Tibial artery (tissue), 4 donors: ENCODE results near the gene ATP10B.

Experiments used
- DNase-seq, 2 donors: peaks; one replicate each; pipeline ENCODE4 v3.0.0-alpha.2; 2019
- H3K27ac ChIP-seq, 2 donors: fragments of 200-600 bp; sonication (generic) in 1 of 2; 1 replicate in 1 of 2; 2 replicates in 1 of 2; pipeline ENCODE4 v1.5.1; 2018 to 2019; ENCODE audit warnings: mild to moderate bottlenecking in 1 of 2
- H3K27me3 ChIP-seq, 2 donors: fragments of 200-600 bp; sonication (generic) in 1 of 2; one replicate each; pipeline versions ENCODE4 v1.5.1 to v1.6.0; 2016 to 2019
- H3K36me3 ChIP-seq, 3 donors: fragments of 200-600 bp; sonication (generic) in 2 of 3; one replicate each; pipeline ENCODE4 v1.5.1; 2016 to 2019; ENCODE audit warnings: mild to moderate bottlenecking in 2 of 3
- H3K4me1 ChIP-seq, 4 donors: fragments of 200-600 bp; sonication (generic) in 2 of 4; 1 replicate in 3 of 4; 2 replicates in 1 of 4; pipeline ENCODE4 v1.5.1; 2016 to 2019
- H3K4me3 ChIP-seq, 2 donors: fragments of 200-600 bp; sonication (generic) in 1 of 2; 1 replicate in 1 of 2; 2 replicates in 1 of 2; pipeline ENCODE4 v1.5.1; 2018 to 2019; ENCODE audit warnings: mild to moderate bottlenecking in 2 of 2
- H3K9me3 ChIP-seq, 3 donors: fragments of 200-600 bp; sonication (generic) in 1 of 3; one replicate each; pipeline ENCODE4 v1.5.1; 2016 to 2019
- CTCF ChIP-seq, 2 experiments: fragments of 200-600 bp in 1 of 2; fragments of 450-650 bp in 1 of 2; IDR thresholded peaks; one replicate each; pipeline ENCODE4 v1.5.1; 2017 to 2019; ENCODE audit warnings: antibody characterized with exemption in 2 of 2, mild to moderate bottlenecking in 1 of 2, moderate library complexity in 1 of 2
- intact Hi-C: fragments of 100-400 bp; cut with DNase I; formaldehyde crosslinking; loops from one replicate; pipeline ENCODE4 v1.15.0; 2023; ENCODE audit warnings: low total_unique reads

The ATP10B gene

GRCh38 chr5:160514866-160515265 lies 337.1 kb downstream of the ATP10B start:
- Histone ChIP-seq H3K9me3 (no peaks in the 10 kb centered on the region), H3K27me3 (peaks cover 0 to 15% of the 10 kb centered on the region in 2 donors), H3K4me3 (no peak overlapping the region), H3K36me3 (no peaks in the 10 kb centered on the region), H3K27ac (no peak overlapping the region), H3K4me1 (no peaks in the 10 kb centered on the region)
- intact Hi-C loops = no loop called here
- no peak for DNase-seq
- TF ChIP-seq CTCF (IDR thresholded peaks at IDR 0.05) = no peak

- H3K9me3 ChIP-seq = no peaks in the 10 kb centered on the region
- H3K4me1 ChIP-seq = no peaks in the 10 kb centered on the region
- H3K27ac ChIP-seq = no peak overlapping the region
- H3K4me3 ChIP-seq = no peak overlapping the region
- H3K27me3 ChIP-seq = peaks cover 0 to 15% of the 10 kb centered on the region in 2 donors
- H3K36me3 ChIP-seq = no peaks in the 10 kb centered on the region
- intact Hi-C loops = no loop called here
- DNase-seq = no peak
- TF ChIP-seq CTCF (IDR thresholded peaks at IDR 0.05) = no peak
These were observed 337.8 kb downstream of the ATP10B start for GRCh38 chr5:160514191-160514590.

GRCh38 chr5:160513485-160513884 lies 338.5 kb downstream of the ATP10B start:
- Histone ChIP-seq H3K9me3 (no peaks in the 10 kb centered on the region), H3K4me1 (no peaks in the 10 kb centered on the region), H3K27ac (no peak overlapping the region), H3K4me3 (no peak overlapping the region), H3K36me3 (no peaks in the 10 kb centered on the region), H3K27me3 (peaks cover 0 to 15% of the 10 kb centered on the region in 2 donors)
- no peak for TF ChIP-seq CTCF (IDR thresholded peaks at IDR 0.05)
- intact Hi-C loops = no loop called here
- DNase-seq = no peak
